OCI-LY1 (cell line): ENCODE measurements around the gene ARFGEF2.

Source experiments
- H2AFZ ChIP-seq: fragments of 200-600 bp; sonication (generic), shearing (Covaris generic); 2 replicates; pipeline ENCODE4 v1.6.0; 2014; ENCODE audit warnings: antibody characterized with exemption, mild to moderate bottlenecking, low read length
- H3F3A ChIP-seq: fragments of 200-600 bp; sonication (generic), shearing (Covaris generic); 2 replicates; pipeline ENCODE4 v1.6.0; 2014; ENCODE audit warnings: mild to moderate bottlenecking, antibody characterized with exemption, low read length, moderate library complexity; ENCODE audit not compliant: insufficient read depth
- H3K27ac ChIP-seq: fragments of 200-600 bp; sonication (generic); 2 replicates; pipeline ENCODE4 v1.5.1; 2014; ENCODE audit warnings: low read length, mixed run types, mild to moderate bottlenecking, low read depth; ENCODE audit not compliant: poor library complexity, severe bottlenecking
- H3K27me3 ChIP-seq: fragments of 200-600 bp; sonication (generic); 2 replicates; pipeline ENCODE4 v1.6.0; 2014; ENCODE audit warnings: antibody characterized with exemption, mild to moderate bottlenecking, low read length, moderate library complexity; ENCODE audit not compliant: insufficient read depth
- H3K36me3 ChIP-seq: fragments of 200-600 bp; sonication (generic); 2 replicates; pipeline ENCODE4 v1.6.1; 2014; ENCODE audit warnings: mild to moderate bottlenecking, antibody characterized with exemption, low read length, moderate library complexity, mixed read lengths; ENCODE audit not compliant: insufficient read depth
- H3K4me1 ChIP-seq: fragments of 200-600 bp; sonication (generic); 2 replicates; pipeline ENCODE4 v1.5.1; 2014; ENCODE audit warnings: mild to moderate bottlenecking, low read length, moderate library complexity; ENCODE audit not compliant: insufficient read depth, severe bottlenecking
- H3K4me2 ChIP-seq: fragments of 200-600 bp; sonication (generic), shearing (Covaris generic); 2 replicates; pipeline ENCODE4 v1.6.1; 2014; ENCODE audit warnings: low read length
- H3K4me3 ChIP-seq: fragments of 200-600 bp; sonication (generic); 2 replicates; pipeline ENCODE4 v1.5.1; 2014; ENCODE audit warnings: low read length, low read depth, mild to moderate bottlenecking, mixed read lengths; ENCODE audit not compliant: poor library complexity, severe bottlenecking
- H3K79me2 ChIP-seq: fragments of 200-600 bp; shearing (Covaris generic); 2 replicates; pipeline ENCODE4 v1.6.1; 2016; ENCODE audit warnings: mixed run types, low read length, mixed read lengths; ENCODE audit not compliant: insufficient read depth
- H3K9ac ChIP-seq: fragments of 200-600 bp; sonication (generic), shearing (Covaris generic); 2 replicates; pipeline ENCODE4 v1.6.1; 2014; ENCODE audit warnings: mild to moderate bottlenecking, low read length, mixed read lengths
- H3K9me2 ChIP-seq: fragments of 200-600 bp; sonication (generic), shearing (Covaris generic); 2 replicates; pipeline ENCODE4 v1.6.1; 2014; ENCODE audit warnings: low read depth, mild to moderate bottlenecking, low read length, mixed read lengths
- H3K9me3 ChIP-seq: fragments of 200-600 bp; shearing (Covaris generic); 2 replicates; pipeline ENCODE4 v1.6.1; 2014; ENCODE audit warnings: low read length, mixed read lengths
- H4K20me1 ChIP-seq: fragments of 200-600 bp; sonication (generic), shearing (Covaris generic); 2 replicates; pipeline ENCODE4 v1.6.0; 2016; ENCODE audit warnings: mild to moderate bottlenecking, low read length; ENCODE audit not compliant: insufficient read depth
- CTCF ChIP-seq: fragments of 200-600 bp; sonication (generic), shearing (Covaris generic); IDR thresholded peaks from 2 replicates; pipeline ENCODE4 v1.5.1; 2017; ENCODE audit warnings: mild to moderate bottlenecking, antibody characterized with exemption, low read length, moderate library complexity, mixed read lengths
- EZH2 ChIP-seq: fragments of 200-600 bp; sonication (generic), shearing (Covaris generic); IDR thresholded peaks from 2 replicates; pipeline ENCODE4 v1.8.0; 2017; ENCODE audit warnings: borderline replicate concordance, mixed run types, mild to moderate bottlenecking, antibody characterized with exemption, low read length, moderate library complexity, mixed read lengths

The ARFGEF2 gene

GRCh38 chr20:48893374-48893773 lies 28.1 kb upstream of the ARFGEF2 start:
- H3K4me3 ChIP-seq, result no peak overlapping the region
- no peak for TF ChIP-seq CTCF
- TF ChIP-seq EZH2, result no peak
- H2AFZ ChIP-seq, result no peak overlapping the region
- no peaks in the 10 kb centered on the region for H4K20me1 ChIP-seq
- H3K4me1 ChIP-seq, result no peaks in the 10 kb centered on the region
- no peaks in the 10 kb centered on the region for H3K79me2 ChIP-seq
- no peaks in the 10 kb centered on the region for H3F3A ChIP-seq
- no peaks in the 10 kb centered on the region for H3K27me3 ChIP-seq
- H3K9ac ChIP-seq, result no peak overlapping the region
- no peaks in the 10 kb centered on the region for H3K9me2 ChIP-seq
- H3K4me2 ChIP-seq, result no peak overlapping the region
- H3K27ac ChIP-seq, result no peak overlapping the region
- H3K9me3 ChIP-seq, result no peaks in the 10 kb centered on the region
- H3K36me3 ChIP-seq, result no peaks in the 10 kb centered on the region

- Histone ChIP-seq H3K4me1 (no peaks in the 10 kb centered on the region), H4K20me1 (no peaks in the 10 kb centered on the region), H3K4me2 (no peak overlapping the region), H3K79me2 (no peaks in the 10 kb centered on the region), H2AFZ (no peak overlapping the region), H3K9me3 (no peaks in the 10 kb centered on the region), H3K9me2 (no peaks in the 10 kb centered on the region), H3K27ac (no peak overlapping the region), H3K36me3 (no peaks in the 10 kb centered on the region), H3K9ac (no peak overlapping the region), H3K27me3 (no peaks in the 10 kb centered on the region), H3F3A (no peaks in the 10 kb centered on the region), H3K4me3 (no peak overlapping the region)
- TF ChIP-seq EZH2 (no peak), CTCF (no peak)
These were observed 24.1 kb upstream of the ARFGEF2 start for GRCh38 chr20:48897305-48898010.

GRCh38 chr20:48898210-48898609 lies 23.3 kb upstream of the ARFGEF2 start:
- Histone ChIP-seq H3K4me1 (no peaks in the 10 kb centered on the region), H3F3A (no peaks in the 10 kb centered on the region), H3K9me2 (no peaks in the 10 kb centered on the region), H3K4me3 (no peak overlapping the region), H3K9me3 (no peaks in the 10 kb centered on the region), H3K27me3 (no peaks in the 10 kb centered on the region), H3K4me2 (no peak overlapping the region), H3K9ac (no peak overlapping the region), H3K27ac (no peak overlapping the region), H4K20me1 (no peaks in the 10 kb centered on the region), H2AFZ (no peak overlapping the region), H3K79me2 (no peaks in the 10 kb centered on the region), H3K36me3 (no peaks in the 10 kb centered on the region)
- no peak for TF ChIP-seq CTCF
- no peak for TF ChIP-seq EZH2
